ENCODE data around the gene SPTBN1. TPM values are rescaled to one million over a fixed set of nuclear protein-coding genes. Genes with fewer than 3 reads are reported as not detected.

Gene SPTBN1
- total and polyA plus RNA-seq, 2 of the 4 experiments (the other 2 are of a cell fraction) = 49.1 to 241 TPM

DNA sequence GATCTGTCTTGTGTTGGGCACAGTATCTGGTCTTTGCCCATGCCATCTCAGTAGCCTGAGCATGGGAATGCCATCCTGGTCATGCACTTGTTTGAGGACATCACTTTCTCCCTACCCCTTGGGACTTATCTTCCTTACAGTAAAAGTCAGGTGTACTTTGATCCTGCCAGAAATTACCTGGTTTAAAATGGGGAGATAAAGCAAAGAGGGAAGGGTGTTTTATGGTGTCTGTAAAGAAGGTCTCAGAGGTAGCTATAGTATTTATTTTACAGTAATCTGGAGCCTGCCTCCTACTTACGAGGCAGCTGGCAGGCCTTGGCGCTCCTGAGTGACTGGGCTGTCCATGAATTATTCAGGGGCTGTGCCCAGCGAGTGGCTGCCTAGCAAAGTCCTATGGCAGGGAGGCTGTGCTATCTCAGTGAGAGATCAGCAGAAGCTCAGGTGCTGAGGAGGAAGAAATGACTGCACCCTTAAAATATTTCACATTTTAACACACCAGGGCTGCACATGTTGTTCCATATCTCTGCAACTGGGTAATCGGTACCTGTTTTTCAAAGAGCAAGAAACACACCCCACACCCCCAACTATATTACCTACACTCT, 93.9 kb downstream of the SPTBN1 start:
- Histone ChIP-seq H4K8ac (ENCODE audit: low read depth in 2 of 2, low read length in 2 of 2) (no peak overlapping the region), H2BK120ac (ENCODE audit: low read depth, low read length) (no peak overlapping the region), H2BK5ac (ENCODE audit: low read depth, low read length, poor library complexity, severe bottlenecking) (no peak overlapping the region), H3K9me3 (ENCODE audit: control insufficient read depth, insufficient read depth, low read length) (no peaks in the 10 kb centered on the region), H3K79me1 (ENCODE audit: low read depth in 1 of 2, low read length in 2 of 2) (peaks cover 19 to 73% of the 10 kb centered on the region in 2 experiments), H3K4me1 (ENCODE audit: control insufficient read depth, insufficient read depth, low read length) (peaks cover 3% of the 10 kb centered on the region), H3K4me3 (ENCODE audit: insufficient read depth, low read depth, low read length) (no peak overlapping the region), H3K27ac (ENCODE audit: insufficient read depth, low read length) (no peak overlapping the region), H2AK9ac (replicated peaks; ENCODE audit: low read depth, low read length, poor library complexity) (no peak overlapping the region), H4K5ac (ENCODE audit: low read depth, low read length) (no peak overlapping the region), H2AFZ (replicated peaks; ENCODE audit: low read length, poor library complexity) (no peak overlapping the region), H3K9me1 (ENCODE audit: insufficient read depth, low read length) (peaks cover 11% of the 10 kb centered on the region; the same call in 1 of the 2 replicates), H4K20me1 (ENCODE audit: insufficient read depth, low read length) (peaks cover 30% of the 10 kb centered on the region; the same call in 1 of the 2 replicates), H3K23ac (ENCODE audit: low read depth, low read length) (no peak overlapping the region), H3K9ac (ENCODE audit: low read depth, low read length) (no peak overlapping the region), H2AK5ac (ENCODE audit: low read depth, low read length) (no peak overlapping the region), H3K56ac (ENCODE audit: extremely low read depth, insufficient read depth, low read length) (no peak overlapping the region), H3K18ac (ENCODE audit: low read depth, low read length) (no peak overlapping the region), H2BK15ac (ENCODE audit: low read depth, low read length) (no peak overlapping the region), H3K4me2 (ENCODE audit: low read depth, low read length) (no peak overlapping the region), H2BK20ac (ENCODE audit: low read depth, low read length) (no peak overlapping the region), H3K27me3 (ENCODE audit: control insufficient read depth, insufficient read depth, low read length) (no peaks in the 10 kb centered on the region), H3K4ac (ENCODE audit: low read depth, low read length) (no peak overlapping the region), H4K91ac (ENCODE audit: insufficient read depth, low read depth, low read length) (no peak overlapping the region), H3K14ac (replicated peaks; ENCODE audit: low read depth, low read length) (no peak overlapping the region), H3K36me3 (ENCODE audit: control insufficient read depth, insufficient read depth, low read length) (no peaks in the 10 kb centered on the region)
- no peak for ATAC-seq (ENCODE audit: low read depth)
- BruUV-seq (replicated peaks) = no TSS peak
- ChIA-PET POLR2A (ENCODE audit: unreplicated experiment) (no interaction called here), CTCF (no interaction called here)
- DNase-seq = no peak
- in situ Hi-C loops (cut with MboI; ENCODE audit: low sequenced_read_pairs) = no loop called here
- intact Hi-C loops (cut with micrococcal nuclease) = no loop called here
- WGBS, 2 experiments (ENCODE audit: extremely low coverage in 2 of 2, insufficient read length in 1 of 2) = no CpG with 5 or more reads among the region's 4 CpGs
- dilution Hi-C loops (cut with HindIII; ENCODE audit: low sequenced_read_pairs, unreplicated experiment) = no loop called here
- TF ChIP-seq BHLHE40 (IDR thresholded peaks at IDR 0.05; ENCODE audit: low read depth, low read length) (no peak), NFE2L2 (IDR thresholded peaks at IDR 0.05; ENCODE audit: low read depth, low read length) (no peak), MAFK (IDR thresholded peaks at IDR 0.05; ENCODE audit: low read depth, low read length) (no peak), MAZ (IDR thresholded peaks at IDR 0.05; ENCODE audit: borderline replicate concordance, low read depth, low read length) (no peak), POLR2A (IDR thresholded peaks at IDR 0.05; ENCODE audit: low read depth, low read length) (no peak), SMC3 (IDR thresholded peaks at IDR 0.05; ENCODE audit: low read depth, low read length) (no peak), CHD1 (IDR thresholded peaks at IDR 0.05; ENCODE audit: low read depth, low read length) (no peak), RFX5 (IDR thresholded peaks at IDR 0.05; ENCODE audit: low read depth, low read length) (no peak), MXI1 (IDR thresholded peaks at IDR 0.05; ENCODE audit: borderline replicate concordance, low read depth, low read length) (no peak)

Data from IMR-90 (cell line).